ENCODE data around the gene SEMA3F. TPM values are rescaled to one million over a fixed set of nuclear protein-coding genes. Genes with fewer than 3 reads are reported as not detected.

Gene SEMA3F
- total RNA-seq, 2 donors from 2014 or later: 14.7 to 24.0 TPM

GRCh38 chr3:50147447-50147846 is 7.7 kb upstream of the SEMA3F start:
- H3K9me3 ChIP-seq: no peaks in the 10 kb centered on the region
- intact Hi-C loops (cut with DNase I): no loop called here
- H3K9ac ChIP-seq (ENCODE audit: low read depth in 2 of 2, low read length in 2 of 2): no peak overlapping the region
- H3K4me1 ChIP-seq: no peaks in the 10 kb centered on the region
- TF ChIP-seq, protein P1, sequence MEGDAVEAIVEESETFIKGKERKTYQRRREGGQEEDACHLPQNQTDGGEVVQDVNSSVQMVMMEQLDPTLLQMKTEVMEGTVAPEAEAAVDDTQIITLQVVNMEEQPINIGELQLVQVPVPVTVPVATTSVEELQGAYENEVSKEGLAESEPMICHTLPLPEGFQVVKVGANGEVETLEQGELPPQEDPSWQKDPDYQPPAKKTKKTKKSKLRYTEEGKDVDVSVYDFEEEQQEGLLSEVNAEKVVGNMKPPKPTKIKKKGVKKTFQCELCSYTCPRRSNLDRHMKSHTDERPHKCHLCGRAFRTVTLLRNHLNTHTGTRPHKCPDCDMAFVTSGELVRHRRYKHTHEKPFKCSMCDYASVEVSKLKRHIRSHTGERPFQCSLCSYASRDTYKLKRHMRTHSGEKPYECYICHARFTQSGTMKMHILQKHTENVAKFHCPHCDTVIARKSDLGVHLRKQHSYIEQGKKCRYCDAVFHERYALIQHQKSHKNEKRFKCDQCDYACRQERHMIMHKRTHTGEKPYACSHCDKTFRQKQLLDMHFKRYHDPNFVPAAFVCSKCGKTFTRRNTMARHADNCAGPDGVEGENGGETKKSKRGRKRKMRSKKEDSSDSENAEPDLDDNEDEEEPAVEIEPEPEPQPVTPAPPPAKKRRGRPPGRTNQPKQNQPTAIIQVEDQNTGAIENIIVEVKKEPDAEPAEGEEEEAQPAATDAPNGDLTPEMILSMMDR (IDR thresholded peaks at IDR 0.05): no peak
- no peaks in the 10 kb centered on the region for H3K27me3 ChIP-seq
- no peak overlapping the region for H3K4me3 ChIP-seq
- H3K36me3 ChIP-seq: no peaks in the 10 kb centered on the region
- no peak overlapping the region for H3K27ac ChIP-seq
- no peak for DNase-seq

DNA sequence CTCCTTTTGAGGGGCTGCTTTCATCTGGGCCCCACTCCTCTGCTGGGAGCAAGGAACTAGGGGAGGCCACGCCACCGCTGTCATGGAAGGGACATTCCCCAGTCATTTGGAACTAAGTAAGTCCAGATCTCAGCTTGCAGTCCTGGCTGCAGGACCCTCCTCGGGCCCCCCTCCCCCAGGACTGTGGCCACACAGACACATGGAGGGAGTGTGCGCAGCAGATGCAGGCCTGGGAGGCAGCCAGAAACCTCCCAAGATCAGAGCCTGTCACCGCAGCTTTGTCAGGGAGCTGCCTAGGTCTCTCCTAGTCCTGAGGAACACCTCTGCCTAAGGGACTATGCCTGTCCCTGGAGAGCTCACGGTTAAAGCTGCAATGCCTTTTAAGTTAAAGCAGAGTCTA is 7.3 kb upstream of the SEMA3F start:
- intact Hi-C loops (cut with DNase I): no loop called here
- Histone ChIP-seq H3K9ac (ENCODE audit: low read depth in 2 of 2, low read length in 2 of 2) (no peak overlapping the region), H3K4me3 (no peak overlapping the region), H3K9me3 (no peaks in the 10 kb centered on the region), H3K27ac (no peak overlapping the region), H3K4me1 (no peaks in the 10 kb centered on the region), H3K36me3 (no peaks in the 10 kb centered on the region), H3K27me3 (no peaks in the 10 kb centered on the region)
- TF ChIP-seq, protein P1 (IDR thresholded peaks at IDR 0.05): no peak
- DNase-seq: no peak

GRCh38 chr3:50150404-50150750 is 4.7 kb upstream of the SEMA3F start:
- H3K27me3 ChIP-seq: no peaks in the 10 kb centered on the region
- intact Hi-C loops (cut with DNase I): no loop called here
- peaks cover 5% of the 10 kb centered on the region for H3K4me1 ChIP-seq
- H3K36me3 ChIP-seq: no peaks in the 10 kb centered on the region
- no peak overlapping the region for H3K4me3 ChIP-seq
- DNase-seq: no peak
- TF ChIP-seq, protein P1 (IDR thresholded peaks at IDR 0.05): no peak
- H3K27ac ChIP-seq: no peak overlapping the region
- no peaks in the 10 kb centered on the region for H3K9me3 ChIP-seq
- no peak overlapping the region for H3K9ac ChIP-seq (ENCODE audit: low read depth in 2 of 2, low read length in 2 of 2)

- H3K4me3 ChIP-seq: no peak overlapping the region
- H3K27me3 ChIP-seq: no peaks in the 10 kb centered on the region
- H3K9ac ChIP-seq (ENCODE audit: low read depth in 2 of 2, low read length in 2 of 2): no peak overlapping the region
- no peaks in the 10 kb centered on the region for H3K9me3 ChIP-seq
- TF ChIP-seq, protein P1 (IDR thresholded peaks at IDR 0.05): no peak
- peaks cover 5% of the 10 kb centered on the region for H3K4me1 ChIP-seq
- H3K27ac ChIP-seq: no peak overlapping the region
- DNase-seq: peak; percentile 68
- intact Hi-C loops (cut with DNase I): no loop called here
- no peaks in the 10 kb centered on the region for H3K36me3 ChIP-seq
Observed at GRCh38 chr3:50150863-50151686, 4.0 kb upstream of the SEMA3F start.

DNA sequence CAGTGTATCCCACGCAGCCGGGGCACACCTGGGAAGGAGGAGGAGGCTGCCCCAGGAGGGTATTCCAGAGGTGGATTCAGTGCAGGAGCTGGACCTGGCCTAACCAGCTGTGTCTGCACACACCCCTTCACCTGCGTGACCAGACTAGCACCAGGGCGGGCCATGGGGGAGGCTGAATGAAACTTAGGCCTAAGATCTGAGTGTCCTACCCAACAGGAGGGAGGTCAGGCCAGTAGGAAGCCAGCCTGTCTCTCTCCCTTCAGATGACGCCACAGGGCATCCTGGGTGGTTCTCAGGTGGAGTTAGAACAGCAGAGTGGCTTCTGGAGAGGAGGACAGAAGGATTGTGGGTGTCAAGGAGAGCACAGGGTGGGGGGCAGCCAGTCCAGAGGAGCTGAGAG is 3.4 kb upstream of the SEMA3F start:
- intact Hi-C loops (cut with DNase I): no loop called here

More for the DNA sequence above, 3.4 kb upstream of the SEMA3F start:
- no peak overlapping the region for H3K4me3 ChIP-seq
- peaks cover 5% of the 10 kb centered on the region for H3K4me1 ChIP-seq
- H3K27ac ChIP-seq: no peak overlapping the region
- H3K36me3 ChIP-seq: no peaks in the 10 kb centered on the region
- no peaks in the 10 kb centered on the region for H3K9me3 ChIP-seq
- H3K9ac ChIP-seq (ENCODE audit: low read depth in 2 of 2, low read length in 2 of 2): no peak overlapping the region
- TF ChIP-seq, protein P1 (IDR thresholded peaks at IDR 0.05): no peak
- DNase-seq: no peak
- no peaks in the 10 kb centered on the region for H3K27me3 ChIP-seq
